ENCODE measurements around the gene COL15A1.

Gene COL15A1

GRCh38 chr9:99056886-99057664, 113.4 kb downstream of the COL15A1 start:
- DNase-seq (ENCODE audit: low read depth): peak; percentile 71

- DNase-seq (ENCODE audit: low read depth): peak; percentile 41
Observed at GRCh38 chr9:99057665-99058625, 114.2 kb downstream of the COL15A1 start.

DNA sequence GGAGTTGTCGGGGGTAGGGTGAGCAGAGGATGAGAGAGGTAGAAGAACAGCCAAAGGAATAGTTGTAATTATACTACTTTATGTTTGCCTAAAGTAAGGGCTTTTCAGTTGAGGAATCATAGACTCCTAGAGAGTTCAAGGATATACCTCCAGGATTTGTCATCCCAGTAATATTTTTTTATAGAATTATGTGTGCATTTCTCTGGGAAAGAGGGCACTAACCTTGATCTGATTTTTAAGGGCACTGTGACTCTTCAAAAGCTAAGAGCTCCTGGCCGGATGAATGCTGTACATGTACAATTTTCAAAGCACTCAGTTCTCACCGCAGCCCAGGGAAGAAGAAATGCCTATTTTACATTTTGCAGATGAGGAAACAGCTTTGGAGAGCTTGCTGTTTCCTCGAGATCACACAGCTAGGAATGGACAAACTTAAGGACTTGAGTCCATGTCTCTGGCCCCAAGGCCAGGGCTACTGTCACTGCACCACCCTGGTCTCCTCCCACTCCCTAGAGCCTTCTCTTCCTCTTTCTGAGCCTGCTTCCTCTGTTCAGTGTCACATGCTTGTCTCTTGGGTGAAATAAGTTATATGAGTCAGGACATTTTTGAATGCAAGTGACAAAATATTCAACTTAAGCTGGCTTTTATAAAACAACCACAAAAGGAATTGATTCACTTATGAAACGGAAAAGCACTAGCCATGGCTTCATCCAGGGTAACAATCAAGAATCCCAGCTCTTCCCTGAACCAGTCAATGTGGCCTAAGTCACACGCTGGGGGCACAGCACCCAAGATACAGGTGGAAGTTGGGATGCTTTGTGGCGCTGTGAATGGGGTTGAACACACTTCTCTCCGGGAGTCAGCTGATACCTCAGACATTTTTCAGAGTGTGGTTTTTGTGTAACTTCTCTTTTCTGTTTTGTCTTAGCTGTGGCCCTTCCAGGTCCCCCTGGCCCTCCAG, 115.5 kb downstream of the COL15A1 start:
- no peak for DNase-seq (ENCODE audit: low read depth)

GRCh38 chr9:99060621-99061020, 116.9 kb downstream of the COL15A1 start:
- no peak for DNase-seq (ENCODE audit: low read depth)

DNA sequence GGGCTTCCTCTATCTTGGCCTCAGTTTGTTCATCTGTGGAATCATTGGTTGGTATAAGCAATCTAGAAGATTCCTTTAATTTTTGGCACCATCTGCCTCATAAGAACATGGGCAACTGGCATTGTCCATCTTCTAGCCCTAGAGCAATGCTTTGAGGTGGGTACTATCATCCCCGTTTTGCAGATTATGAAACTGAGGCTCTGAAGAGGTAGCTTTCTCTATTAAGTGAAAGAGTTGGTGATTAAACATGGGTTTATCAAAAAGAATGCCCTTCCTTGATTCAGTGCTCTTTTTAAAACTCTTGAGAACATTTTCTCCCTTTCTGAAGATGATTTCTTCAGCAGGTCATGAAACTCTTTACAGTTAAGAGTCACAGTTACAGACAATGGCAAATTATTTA, 118.8 kb downstream of the COL15A1 start:
- DNase-seq (ENCODE audit: low read depth): no peak

DNA sequence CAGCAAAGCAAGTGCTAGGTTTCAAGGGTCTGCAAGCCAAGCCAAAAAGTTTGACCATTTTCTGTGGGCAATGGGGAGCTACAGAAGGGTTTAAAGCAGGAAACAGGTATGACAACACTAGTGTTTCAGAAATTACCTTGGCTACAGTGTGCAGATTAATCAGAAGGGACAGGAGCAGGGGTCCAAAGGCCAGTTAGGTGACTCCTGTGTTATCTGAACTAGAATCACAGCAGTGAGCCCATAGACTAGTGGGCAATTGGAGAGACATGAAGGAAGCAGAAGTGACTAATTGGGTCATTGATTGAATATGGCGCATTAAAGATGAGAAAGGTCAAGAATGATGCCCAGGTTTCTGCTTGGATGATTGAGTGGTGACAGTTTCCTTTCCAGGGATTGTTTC, 119.8 kb downstream of the COL15A1 start:
- no peak for DNase-seq (ENCODE audit: low read depth)

GRCh38 chr9:99066571-99066970, 122.9 kb downstream of the COL15A1 start:
- DNase-seq (ENCODE audit: low read depth): no peak

DNA sequence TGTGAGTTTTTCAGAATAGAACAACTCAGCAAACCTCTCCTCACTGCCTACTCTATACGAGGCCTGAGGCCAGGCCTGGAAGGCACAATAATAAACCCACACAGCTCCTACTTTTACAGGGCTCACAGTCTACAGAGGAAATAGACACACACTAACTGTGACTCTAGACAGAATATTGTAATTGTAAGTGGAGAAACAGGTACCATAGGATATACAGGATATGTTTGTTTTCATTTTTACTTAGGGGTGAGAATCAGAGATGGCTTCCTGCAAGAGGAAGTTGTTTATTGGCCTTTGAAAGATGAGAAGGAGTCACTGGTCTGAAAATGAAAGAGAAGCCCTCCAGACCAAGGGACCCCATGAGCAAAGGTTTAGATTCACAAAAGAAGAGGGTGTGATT, 125.4 kb downstream of the COL15A1 start:
- DNase-seq (ENCODE audit: low read depth): no peak

- DNase-seq (ENCODE audit: low read depth): no peak
Observed at GRCh38 chr9:99069546-99069945, 125.8 kb downstream of the COL15A1 start.

- DNase-seq (ENCODE audit: low read depth): no peak
Observed at GRCh38 chr9:99070681-99071080, 127.0 kb downstream of the COL15A1 start.

DNA sequence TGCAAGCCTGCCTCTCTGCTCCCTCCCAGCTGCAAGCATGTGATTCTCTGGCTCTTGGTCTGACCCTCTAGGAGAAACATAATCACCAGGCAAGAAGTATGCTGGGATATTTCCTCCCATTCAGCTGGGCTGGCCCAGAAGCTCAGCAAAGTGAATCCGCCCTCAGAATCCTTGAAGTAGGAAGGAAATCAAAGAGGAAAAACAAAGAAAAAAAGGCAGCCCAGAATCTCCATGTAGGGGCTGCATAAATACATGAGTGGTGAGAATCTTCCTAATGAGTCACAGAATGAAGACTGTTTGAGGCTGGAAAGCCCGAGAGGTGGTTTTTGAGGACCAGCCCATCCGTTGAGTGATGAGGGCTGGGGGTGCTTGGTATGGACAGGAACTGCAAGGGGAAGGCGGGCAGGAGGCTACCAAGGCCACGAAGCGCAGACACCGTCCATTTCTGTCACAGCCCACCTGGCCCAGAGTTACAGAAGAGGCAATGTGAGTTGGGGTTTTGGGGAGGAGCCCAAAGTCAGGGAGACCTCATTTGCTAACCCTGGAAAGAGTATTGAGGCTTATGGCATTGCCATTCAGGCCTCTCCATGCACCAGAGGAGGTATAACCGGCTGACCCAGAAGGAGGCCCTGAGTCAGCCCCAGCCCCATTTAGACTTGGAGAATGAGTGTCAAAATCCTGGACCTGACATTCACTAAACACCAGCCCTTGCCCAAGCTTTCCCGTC, 127.8 kb downstream of the COL15A1 start:
- no peak for DNase-seq (ENCODE audit: low read depth)

- no peak for DNase-seq (ENCODE audit: low read depth)
Observed at GRCh38 chr9:99072040-99072394, 128.3 kb downstream of the COL15A1 start.

DNA sequence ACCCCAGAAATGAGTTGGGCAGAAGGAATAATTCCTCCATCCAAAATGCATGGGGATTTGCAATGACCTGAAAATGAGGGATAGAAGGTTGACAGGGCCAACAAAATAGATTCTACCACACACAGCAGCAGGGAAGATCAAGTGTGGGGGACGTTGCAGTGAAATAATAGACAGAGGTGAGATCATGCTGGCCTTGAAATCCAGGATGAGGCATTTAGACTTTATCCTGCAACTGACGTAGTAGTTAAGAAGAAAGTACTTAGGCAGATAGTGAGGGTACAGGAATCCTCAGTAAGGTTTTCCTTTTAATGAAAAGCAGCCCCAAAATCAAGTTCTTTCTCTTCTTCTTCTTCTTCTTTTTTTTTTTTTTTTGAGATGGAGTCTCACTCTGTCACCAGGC, 129.6 kb downstream of the COL15A1 start:
- DNase-seq (ENCODE audit: low read depth): no peak

DNA sequence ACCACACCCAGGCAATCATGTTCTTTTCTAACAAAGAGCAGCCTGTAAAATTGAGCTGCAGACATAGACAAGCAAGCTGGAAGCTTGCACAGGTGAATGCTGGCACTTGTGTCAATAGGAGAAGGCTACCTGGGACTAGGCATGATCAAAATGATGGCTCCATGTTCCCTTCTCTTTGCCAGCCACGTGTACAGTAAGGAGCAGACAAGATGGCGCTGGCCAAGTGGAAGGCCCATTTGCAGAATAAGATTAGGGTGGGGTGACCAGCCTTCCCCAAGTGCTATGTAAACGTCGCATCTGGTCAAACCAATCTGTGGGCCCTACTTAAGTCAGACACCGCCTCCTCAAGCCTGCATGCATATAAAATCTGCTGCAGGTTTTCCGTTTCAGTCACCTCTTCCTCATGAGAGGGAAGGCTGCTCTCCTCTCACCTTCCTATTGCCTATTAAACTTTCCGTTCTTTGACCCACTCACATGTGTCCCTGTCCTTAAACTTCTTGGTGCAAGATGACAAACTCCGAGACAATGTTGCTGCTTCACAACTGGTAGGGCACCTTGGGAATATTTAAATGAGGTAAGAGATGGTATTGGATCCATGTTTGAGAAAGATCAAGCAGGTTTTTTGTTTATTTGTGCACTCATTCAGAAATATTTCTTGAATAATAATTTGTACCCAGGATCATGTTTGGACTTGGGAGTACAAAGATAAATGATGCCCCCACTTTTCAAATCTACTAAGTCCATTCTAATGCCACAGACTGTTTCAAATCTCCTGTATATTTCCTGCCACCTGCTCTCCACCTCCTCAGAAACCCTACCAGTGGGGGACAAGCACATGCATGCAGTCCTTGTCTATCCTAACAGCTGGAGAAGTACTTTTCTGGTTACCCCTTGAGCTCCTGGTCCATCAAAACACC, 130.5 kb downstream of the COL15A1 start:
- DNase-seq (ENCODE audit: low read depth): no peak

- DNase-seq (ENCODE audit: low read depth): no peak
Observed at GRCh38 chr9:99074902-99075245, 131.2 kb downstream of the COL15A1 start.

DNA sequence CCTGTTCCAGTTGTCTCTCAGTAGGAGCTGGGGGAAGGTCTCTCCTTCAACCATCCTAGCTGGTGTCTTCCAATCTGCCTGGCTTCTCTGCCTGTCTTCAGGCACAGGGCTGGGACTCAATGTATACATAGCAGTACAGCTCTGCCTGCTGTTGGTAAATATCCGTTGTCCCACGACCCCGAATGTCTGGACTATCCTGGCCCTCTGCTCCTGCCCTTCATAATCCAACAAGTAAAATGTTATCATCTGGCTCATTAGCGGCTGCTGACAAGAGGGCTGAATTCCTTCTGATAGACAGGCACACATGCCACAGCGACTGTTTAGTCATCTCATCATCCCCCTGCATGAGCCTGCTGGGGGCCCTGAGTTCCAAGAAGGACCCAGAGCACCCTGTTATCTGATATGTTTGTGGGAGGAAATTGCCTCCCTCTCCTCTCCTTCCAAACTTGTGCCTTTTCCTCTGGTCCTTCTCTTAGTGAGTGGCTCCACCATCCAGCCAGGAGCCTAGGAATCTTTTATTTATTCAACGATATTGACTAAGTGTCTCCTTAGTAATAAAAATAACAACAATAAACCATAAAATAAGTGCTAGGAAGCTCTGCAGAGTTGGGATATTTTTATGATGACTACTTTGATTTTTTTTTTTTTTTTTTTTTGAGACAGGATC, 131.7 kb downstream of the COL15A1 start:
- DNase-seq (ENCODE audit: low read depth): no peak

GRCh38 chr9:99076030-99076429, 132.3 kb downstream of the COL15A1 start:
- DNase-seq (ENCODE audit: low read depth): no peak

GRCh38 chr9:99076483-99077171, 132.9 kb downstream of the COL15A1 start:
- DNase-seq (ENCODE audit: low read depth): no peak

DNA sequence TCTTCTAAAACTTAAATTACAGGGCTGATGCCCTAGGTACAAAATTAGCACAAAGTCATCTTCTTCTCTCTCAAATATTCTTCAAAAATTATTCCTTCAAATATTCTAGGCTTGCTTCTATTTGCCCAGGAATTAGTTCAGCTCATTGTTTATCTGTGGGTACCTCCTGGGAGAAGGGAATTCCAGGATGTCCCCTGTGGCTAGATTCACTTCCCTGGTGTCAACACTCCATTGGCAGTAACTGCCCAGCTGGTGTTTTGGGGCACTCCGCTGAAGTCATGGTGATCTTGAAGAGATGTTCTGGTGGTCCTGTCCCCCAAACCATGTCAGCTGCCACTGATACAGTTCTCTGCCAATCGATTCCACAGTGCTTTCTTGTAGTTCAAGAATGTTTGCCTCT, 135.0 kb downstream of the COL15A1 start:
- DNase-seq (ENCODE audit: low read depth): no peak
